Stimulated activated CD4-positive, alpha-beta T cell treated with anti-CD3 and anti-CD28 coated beads, Interleukin-1b, Interleukin-23, amount 100 ng/mL, for 48 hours (primary cell): ENCODE results near the gene OTOF.
"Not testable (repeated sequence)": the region's sequence is repeated elsewhere in the genome, so short reads cannot be mapped to it uniquely, and the experiment has no call there.

Experiments
- DNase-seq: peaks from one replicate; pipeline ENCODE4 v3.0.0-alpha.2; 2020

Gene OTOF

DNA sequence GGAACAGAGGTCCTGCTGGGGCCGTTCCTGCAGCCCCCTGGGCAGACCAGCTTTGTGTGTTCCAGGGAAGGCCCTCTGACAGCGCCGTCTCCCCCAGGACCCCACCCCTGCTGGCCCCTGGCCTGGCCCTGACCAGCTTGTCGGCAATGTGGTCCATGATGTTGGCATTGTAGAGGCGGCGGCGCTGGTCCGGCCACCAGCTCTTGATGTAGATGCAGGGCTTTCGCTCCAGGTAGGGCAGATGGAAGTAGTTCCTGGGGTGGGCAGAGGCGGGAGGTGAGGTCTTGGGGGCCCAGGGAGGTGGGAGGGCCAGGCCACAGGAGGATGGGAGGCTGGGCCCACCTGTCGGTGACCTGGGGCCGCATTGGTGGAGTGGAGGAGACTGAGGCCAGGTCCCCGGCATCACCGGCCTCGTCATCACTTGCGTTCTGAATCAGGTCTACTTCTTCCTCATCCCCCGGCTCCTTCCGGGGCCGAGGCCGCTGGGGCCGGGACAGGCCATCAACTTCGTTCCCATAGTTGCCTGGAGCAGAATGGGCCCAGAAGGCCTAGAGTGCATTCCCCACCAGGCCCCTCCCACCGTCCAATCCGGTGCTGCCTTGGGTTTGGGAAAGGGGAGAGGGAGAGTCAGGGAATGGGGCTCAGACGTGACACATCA lies 1.3 kb upstream of the OTOF start:
- DNase-seq, result no peak

DNA sequence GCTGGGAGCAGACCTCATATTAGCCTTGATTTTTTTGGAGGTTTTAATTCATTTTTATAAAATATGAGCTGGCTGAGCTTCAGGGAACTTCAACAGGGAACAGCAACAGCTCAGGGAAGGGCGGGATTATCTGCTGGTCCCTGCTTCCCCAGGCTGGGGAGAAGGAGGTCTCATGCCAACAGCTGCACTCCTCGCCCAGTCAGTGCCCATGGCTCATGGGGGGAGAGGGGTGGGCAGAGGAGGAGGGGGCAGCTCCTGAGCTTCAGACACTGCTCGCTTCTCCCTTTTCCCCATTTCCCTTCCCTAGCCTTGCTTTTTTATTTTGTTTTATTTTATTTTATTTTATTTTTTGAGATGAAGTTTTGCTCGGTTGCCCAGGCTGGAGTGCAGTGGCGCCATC lies 442 bp upstream of the OTOF start:
- no peak for DNase-seq

DNA sequence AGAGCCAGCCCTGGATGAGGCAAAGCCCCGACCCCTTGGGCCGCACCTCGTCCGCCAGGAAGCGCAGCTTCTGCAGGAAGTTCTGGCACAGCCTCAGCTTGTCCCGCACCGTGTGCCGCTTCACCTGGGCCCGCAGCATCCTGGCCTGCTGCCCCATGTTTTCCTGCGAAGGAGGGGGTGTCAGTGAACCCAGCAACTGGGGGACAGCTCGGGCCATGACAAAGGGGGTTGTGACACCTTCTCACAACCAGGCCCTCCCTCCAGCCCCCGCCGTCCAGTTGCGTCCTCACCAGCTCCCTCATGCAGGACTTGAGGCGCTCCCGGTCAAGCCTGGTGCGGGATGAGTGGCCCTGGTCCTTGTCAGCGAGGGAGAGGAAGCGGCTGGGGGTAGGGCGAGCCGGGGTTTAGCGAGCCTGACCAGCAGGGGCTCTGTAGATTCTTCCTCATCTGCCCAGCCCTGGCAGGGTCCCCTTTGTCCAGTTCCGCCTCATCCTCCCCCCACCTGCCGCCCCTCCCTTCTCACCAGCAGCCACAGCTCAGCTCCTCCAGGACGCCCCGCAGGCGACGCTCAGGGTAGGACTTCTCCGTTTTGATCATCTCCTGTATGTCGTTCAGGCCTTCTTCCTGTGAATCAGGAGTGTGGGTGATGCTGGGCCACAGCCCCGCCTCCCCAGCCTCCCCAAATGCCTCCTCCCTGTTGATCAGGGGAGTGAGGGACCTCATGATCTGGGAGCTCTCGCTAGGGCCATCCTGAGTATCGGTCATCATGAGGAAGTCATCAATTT lies 606 bp downstream of the OTOF start:
- peak; percentile 20 for DNase-seq

DNA sequence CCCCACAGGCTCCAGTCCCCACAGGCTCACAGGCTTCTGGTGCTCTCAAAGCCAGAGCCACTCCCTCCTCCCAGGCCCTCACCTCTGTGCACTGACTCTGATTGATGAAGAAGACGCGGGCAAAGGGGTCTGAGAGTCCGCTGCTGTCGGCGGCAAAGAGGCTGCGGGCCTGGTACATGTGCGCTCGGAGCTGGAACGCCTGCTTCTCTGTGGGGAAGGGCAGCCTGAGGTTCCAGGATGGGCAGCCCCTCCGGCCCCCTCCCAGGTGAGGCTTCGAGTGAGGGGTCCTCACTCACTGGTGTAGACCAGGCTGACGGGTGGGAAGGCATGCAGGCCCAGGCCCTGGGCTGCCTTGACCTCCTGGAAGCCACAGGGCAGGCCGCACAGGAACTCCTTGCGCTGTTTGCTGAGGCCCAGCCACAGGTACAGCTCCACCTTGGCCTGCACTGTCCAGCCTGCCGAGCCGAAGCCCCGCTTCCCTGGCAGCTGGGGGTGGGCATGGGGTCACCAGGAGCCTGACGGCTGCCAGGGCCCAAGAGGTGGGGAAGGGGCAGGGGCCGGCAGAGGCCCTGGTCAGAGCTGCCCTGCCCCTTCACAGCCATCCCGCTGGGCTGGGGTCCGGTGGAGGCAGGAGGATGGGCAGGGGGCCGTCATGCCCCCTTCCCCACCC lies 2.0 kb downstream of the OTOF start:
- DNase-seq, result no peak

DNA sequence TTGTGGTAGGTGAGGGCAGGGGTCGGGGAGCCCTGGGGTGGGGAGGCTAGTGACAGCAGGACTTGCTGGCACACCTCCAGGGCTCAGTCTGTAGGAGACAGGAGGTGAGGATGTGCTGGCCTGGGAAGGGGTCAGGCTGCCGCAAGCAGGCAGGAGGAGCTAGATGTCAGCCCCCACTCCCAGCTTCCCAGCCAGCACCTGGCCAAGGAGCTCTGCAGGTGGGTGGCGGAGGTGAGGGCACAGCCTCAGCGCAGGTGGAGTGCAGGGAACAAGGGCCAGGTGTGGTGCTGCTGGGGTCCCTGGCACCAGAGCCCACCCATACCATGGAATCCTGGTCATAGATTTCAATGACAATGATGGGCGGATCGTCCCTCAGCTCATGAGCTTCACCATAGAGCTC lies 2.9 kb downstream of the OTOF start:
- DNase-seq, result no peak

DNA sequence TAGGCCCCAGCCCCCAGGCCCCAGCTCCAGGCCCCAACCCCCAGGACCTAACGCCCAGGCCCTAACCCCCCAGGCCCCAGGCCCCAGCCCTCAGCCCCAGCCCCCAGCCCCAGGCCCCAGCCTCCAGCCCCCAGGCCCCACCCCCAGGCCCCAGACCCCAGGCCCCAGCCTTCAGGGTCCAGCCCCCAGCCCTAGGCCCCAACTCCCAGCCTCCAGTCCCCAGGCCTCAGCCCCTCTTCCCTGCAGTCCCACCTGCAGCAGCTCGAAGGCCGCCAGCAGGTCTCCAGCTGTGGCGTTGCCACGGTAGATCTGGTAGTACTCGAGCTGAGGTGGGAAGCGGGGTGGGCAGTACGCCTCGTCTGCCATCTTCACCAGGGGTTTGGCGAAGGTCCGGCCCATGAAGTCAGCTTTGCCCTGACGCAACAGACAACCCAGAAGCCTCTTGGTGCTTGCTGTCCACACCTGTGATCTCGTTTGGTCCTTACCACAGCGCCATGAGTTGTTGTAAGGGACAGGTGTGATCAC lies 3.6 kb downstream of the OTOF start:
- DNase-seq, result no peak

DNA sequence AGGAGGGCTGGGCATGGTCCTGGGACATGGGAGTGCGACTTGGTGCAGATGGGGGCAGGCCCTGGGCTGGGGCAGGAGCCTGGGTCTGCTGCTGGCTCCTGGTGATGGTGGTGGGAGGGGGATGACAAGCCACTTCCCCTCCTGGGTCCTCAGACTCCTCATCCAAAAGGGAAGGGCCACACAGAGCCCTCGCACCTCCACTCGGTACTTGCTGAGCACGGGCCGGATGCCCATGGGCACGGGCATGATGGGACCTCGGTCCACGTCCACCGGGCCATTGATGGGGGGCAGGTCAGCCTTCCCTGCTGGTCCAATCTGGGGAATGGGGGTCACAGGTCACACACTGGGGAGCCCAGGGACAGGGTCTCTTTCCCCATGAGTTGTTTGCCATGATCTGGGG lies 4.1 kb downstream of the OTOF start:
- no peak for DNase-seq

DNA sequence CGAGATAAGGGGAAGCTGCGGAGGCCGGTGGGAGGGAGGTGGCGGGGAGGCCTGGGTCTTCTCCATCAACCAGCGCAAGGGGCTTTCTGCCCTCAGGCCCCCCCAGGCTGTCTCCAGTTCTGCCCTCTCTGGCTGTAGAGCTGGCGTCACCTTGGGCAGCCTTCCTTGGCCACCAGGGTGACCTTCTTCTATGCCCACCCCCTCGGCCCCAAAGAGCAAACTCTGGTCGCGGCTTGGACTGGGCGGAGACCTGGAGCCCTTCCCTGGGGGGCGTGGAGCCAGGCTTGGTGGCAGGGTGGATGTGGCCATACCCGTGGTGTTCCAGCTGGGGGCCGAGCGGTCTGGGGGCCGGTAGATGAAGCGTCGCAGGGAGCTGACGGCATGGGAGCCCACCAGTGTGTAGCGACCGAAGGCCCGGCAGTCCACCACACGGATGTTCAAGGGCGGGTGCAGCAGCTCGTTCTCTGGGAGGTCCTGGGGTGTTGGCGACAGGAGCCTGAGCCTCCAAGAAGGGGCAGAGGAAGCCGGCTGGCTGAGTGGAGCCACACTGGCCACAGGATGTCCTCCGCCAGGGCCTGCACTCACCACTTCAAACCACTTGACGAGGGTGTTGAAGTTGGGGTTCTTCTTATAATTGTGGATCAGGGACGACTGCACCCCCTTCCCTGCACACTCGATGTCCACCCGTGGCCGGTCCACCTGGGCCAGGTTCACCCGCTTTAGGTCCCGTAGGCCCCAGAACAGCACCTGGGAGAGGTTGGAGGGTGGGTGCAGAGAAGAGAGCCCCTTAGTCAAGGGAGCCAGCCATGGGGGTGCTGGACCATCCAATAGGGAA lies 4.9 kb downstream of the OTOF start:
- DNase-seq, result no peak

DNA sequence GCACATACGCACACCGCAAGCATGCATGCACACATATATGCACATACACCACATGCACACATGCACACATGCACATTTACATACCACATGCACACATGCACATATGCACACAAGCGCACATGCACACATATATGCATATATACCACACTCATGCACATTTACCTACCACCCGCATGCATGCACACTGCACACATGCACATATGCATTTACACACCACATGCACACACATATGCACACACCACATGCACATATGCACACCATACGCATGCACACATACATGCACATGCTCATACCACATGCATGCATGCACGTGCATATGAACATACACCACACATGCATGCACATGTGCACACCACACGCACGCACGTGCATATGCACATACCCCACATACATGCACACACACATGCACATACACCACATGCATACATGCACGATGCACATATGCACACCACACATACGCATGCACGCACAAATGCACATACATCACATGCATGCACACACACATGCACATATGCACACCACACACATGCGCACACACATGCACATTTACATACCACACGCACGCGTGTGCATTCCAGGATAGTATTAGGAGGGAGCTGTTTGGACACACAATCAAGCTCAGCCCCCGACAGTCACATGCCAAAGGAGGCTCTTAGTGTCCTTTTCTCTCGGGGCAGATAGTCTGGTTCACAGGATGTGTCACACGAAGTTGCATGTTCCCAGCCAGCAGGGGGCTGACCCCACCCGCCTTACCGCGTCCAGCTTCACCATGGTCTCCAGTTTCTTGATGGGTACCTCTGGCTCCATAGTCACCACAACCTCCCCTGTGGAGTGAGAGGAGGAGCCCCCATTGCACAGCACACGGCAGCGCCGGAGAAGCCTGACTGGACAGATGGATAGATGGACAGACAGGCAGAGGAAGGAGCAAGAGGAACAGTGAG lies 5.9 kb downstream of the OTOF start:
- DNase-seq, result no peak

DNA sequence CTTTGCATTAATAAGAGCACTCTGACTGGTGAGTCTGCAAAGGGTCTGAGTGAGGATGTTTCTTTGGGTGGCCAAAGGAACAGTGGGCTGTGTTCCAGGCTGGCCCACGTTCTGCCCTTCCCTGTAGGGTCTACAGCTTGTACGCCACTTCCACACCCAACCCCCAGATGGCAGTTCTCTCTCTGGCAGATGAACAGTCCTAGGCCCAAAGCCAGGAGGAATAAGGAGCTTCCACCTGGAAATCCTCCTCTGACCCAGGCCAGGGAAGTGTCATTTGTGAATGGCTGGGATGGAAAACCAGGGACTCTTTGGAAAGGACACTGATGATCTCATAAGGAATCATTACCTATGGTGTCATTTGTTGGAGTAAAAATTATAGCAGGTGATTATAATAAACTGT lies 6.6 kb downstream of the OTOF start:
- no peak for DNase-seq

DNA sequence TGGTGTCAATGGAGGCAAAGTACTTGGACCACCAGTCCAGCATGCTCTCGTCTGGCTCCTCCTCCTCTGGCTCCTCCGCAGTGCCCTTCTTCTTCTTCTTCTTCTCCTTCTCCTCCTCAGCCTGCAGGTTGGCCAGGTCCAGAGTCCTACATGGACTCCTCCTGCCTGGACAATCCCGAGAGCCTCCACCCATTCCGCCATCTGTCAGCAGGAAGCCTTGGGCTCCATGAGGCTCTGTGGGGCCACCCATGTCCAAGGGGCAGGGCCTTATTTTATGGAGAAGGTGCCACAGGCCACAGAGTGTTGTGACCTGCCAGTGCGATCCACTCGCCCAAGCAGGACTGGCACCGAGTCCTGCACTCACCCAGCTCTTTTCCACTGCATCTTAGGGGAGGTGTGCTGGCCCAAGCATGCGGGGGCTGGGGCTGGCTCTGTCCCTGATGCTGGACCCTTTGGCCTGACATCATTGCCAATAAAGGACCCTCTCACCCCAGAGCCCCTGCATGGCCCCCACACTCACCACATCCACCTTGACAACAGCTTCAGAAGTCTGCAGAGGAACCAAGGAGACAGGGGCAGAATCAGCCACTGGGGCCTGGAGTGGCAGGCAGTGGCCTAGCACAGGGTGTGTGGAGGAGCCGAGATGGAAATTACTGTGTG lies 7.2 kb downstream of the OTOF start:
- DNase-seq, result no peak

DNA sequence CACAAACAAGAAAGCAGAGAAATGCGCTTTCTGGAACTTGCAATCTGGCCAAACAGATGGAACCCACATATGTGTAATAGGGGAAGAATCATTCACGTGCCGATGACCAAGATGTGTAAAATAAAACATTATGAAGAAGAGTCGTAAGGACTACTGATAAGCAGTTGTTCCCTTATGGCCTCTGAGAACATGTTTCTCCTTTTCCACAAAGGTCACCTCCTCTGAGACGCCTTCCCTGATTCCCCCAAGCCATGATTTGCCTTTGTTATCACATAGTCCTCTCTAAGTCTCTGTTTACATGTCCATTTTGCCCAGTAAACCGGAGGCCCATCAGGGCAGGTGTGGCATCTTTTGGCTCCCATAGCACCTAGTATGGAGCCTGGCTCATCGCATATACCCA lies 8.0 kb downstream of the OTOF start:
- no peak for DNase-seq

DNA sequence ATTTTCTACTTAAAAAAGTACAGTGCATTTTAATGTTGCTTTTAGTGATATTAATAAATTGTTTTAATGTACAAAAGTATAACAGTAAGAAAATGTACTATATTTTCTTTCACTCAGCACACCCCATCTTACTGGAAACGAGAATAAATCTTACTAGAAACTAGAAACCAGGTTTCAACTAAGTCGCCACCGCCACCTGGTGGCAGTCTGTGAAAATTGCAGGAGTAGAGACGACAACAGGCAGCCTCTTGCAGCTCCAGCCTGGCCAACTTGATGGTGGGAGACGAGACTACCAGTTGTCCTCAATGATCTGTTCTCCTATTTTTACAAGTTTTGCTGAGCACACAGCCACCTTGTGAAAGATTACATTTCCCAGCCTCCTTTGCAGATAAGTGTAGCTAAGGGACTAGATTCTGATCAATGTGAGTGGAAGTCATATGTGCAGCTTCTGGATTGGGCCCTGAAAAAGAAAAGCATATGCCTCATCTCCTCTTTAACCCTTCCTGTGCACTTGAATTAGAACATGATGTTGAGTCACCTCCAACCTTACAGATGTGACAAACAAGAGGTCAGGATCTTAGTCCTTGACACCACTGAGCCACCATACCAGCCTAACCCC lies 8.7 kb downstream of the OTOF start:
- peak; percentile 74 for DNase-seq

DNA sequence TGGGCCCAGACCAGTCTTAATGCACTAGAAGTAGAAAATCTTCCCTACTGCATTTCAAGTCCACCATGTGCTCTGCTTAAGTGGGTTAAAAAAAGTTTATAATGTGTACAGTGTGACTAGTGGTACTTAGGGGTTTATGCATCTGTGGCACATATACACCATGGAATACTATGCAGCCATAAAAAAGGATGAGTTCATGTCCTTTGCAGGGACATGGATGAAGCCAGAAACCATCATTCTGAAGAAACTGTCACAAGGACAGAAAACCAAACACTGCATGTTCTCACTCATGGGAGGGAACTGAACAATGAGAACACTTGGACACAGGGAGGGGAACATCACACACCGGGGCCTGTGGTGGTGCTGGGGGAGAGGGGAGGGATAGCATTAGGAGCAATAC lies 9.4 kb downstream of the OTOF start:
- DNase-seq, result not testable (repeated sequence)

DNA sequence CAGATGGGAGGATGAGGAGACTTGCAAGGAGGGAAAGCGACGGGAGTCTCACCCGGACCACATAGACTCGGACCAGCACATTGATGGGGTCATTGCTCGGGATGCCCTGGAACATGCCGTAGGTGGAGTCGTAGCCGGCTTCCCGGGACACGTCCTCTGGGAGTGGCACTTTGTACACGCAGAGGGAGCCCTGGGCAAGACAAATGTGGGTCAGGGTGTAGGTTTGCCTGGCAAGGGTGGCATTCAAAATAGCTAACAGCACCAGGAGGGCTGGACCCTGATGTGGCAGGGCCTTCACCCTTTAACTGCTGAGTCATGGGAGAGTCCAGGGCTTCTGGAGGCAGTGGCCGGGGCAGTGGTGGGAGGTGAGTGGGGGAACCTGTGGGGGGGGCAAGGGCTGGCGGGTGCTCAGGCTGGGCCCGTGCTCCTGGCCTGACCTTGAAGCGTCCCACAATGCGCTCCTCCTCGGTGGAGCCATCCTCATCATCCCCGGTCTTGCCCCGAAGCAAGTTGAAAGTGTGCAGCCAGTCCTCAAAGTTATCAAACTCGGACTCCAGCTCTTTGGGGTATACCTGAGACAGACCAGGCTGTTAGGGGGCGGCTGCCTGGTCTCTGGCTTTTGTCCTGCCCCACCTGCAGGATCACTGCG lies 11.1 kb downstream of the OTOF start:
- no peak for DNase-seq

DNA sequence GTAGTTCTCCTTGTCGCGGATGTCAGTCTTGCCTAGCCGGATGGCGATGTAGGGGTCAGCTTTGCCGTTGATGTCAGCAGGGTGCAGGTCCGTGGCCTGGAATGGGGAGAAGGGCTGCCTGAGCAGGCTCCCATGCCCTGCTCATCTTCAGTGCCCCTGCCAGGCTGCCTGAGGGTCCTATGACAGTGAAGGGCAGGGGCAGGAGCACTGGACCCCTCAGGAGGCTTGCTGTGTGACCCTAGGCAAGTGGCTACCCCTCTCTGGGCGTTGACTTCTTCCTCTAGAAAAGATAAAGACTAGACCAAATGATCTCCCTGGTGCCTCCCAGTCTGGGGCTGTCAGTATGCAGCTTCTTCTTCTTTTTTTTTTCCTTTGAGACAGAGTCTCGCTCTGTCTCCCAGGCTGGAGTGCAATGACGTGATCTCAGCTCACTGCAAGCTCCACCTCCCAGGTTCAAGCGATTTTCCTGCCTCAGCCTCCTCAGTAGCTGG lies 11.9 kb downstream of the OTOF start:
- no peak for DNase-seq

DNA sequence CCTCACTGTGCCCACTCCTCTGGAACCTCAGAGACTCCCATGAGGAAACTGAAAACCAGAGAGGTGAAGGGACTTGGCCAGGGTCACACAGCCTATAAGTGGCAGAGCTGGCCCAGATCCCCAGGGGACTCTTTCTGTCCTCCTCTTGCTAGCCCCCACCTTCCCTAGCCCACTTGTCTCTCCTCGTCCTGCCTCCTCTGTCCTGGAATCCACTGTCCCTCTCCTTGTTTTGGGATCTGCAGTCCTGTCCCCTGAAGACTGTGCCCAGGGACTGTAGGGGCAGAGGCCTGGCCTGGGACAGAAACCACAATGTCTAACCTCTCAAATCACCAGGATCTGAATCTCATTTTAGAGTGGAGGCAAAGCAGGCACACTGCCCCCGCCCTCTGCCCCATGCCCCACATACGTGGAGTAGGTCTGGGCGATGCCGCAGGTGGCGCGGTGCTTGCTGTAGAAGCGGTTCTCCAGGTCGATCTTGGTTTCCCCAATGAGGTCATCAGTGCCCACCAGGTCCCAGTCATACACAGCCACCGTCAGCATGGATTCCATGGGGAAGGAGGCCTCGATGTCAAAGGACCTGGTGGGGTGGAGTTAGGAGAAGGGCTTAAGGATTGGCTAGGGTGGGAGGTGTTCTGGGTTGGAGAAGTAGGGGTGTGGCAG lies 12.5 kb downstream of the OTOF start:
- no peak for DNase-seq

DNA sequence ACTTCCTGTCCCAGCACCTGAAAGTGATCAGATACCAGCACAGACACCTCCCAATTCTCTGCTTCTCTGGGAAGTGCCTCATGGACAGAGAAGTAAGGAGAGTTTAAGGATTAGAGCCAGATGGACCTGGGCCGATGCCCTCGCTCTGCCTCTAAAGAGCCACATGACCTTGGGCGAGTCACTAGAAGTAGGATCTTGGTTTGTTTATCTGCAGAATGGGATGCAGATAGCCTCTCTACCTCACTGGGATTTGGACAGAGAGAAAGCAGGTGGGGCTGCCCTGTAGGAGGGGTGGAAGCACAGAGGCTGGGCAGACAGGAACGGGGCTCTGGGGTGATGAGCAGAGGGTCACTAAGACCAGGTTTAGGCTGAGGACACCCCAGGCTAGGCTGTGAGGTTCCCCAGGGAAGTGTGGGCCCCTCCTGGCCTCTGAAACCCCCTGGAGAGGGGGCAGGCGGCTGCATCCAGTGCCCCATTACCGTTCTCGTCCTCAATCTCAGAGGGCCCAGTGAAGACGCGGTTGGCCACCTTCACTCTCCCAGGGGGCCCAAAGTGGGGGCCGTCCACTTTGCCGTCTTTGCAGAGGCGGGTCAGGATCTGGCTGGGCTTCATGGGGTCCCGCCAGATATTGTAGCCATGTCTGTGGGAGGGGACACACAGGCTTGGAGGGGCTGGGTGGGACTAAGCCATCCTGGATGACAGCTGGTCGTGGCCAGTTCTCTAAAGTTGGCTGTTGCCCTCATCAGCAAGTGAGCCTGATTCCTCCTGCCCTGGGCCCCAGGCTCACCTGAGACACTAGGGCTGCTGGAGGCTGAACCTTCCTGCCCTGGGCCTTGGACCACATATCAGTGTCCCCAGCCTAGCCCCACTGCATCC lies 13.3 kb downstream of the OTOF start:
- DNase-seq, result no peak
